ENCODE data around the gene ETS1.

DNA sequence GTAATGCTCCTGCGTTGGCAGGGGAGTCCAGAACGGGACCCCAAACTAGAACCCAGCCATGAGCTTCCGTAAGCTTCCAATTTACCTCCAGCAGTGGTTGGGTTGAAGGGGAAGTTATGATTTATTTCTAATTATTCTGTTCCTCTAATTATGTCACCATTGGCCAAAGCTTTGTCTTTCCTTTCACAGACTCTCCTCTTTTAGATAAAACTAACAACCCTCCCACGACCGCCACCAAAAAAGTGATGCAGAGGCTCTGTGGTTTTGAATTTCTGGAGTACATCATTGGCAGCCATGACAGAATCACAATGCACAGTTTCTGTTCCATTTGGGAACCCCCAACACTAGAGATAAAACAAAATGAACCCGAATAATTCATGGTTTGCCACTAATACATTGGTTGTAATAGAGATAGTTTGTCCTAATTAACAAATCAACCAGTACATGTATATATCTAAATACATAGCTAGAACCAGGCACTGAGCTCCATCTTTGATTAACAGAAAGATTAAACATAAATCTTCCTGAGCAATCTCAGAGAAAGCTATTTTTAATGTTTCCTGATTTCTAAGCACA lies 64.3 kb downstream of the ETS1 start:
- TF ChIP-seq, protein P1, sequence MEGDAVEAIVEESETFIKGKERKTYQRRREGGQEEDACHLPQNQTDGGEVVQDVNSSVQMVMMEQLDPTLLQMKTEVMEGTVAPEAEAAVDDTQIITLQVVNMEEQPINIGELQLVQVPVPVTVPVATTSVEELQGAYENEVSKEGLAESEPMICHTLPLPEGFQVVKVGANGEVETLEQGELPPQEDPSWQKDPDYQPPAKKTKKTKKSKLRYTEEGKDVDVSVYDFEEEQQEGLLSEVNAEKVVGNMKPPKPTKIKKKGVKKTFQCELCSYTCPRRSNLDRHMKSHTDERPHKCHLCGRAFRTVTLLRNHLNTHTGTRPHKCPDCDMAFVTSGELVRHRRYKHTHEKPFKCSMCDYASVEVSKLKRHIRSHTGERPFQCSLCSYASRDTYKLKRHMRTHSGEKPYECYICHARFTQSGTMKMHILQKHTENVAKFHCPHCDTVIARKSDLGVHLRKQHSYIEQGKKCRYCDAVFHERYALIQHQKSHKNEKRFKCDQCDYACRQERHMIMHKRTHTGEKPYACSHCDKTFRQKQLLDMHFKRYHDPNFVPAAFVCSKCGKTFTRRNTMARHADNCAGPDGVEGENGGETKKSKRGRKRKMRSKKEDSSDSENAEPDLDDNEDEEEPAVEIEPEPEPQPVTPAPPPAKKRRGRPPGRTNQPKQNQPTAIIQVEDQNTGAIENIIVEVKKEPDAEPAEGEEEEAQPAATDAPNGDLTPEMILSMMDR (IDR thresholded peaks at IDR 0.05) = no peak
- no peak for TF ChIP-seq POLR2AphosphoS5 (IDR thresholded peaks at IDR 0.05; ENCODE audit: low read depth, low read length)
- TF ChIP-seq TCF7L2 (IDR thresholded peaks at IDR 0.05; ENCODE audit: low read depth, low read length) = no peak
- TF ChIP-seq, protein P2, sequence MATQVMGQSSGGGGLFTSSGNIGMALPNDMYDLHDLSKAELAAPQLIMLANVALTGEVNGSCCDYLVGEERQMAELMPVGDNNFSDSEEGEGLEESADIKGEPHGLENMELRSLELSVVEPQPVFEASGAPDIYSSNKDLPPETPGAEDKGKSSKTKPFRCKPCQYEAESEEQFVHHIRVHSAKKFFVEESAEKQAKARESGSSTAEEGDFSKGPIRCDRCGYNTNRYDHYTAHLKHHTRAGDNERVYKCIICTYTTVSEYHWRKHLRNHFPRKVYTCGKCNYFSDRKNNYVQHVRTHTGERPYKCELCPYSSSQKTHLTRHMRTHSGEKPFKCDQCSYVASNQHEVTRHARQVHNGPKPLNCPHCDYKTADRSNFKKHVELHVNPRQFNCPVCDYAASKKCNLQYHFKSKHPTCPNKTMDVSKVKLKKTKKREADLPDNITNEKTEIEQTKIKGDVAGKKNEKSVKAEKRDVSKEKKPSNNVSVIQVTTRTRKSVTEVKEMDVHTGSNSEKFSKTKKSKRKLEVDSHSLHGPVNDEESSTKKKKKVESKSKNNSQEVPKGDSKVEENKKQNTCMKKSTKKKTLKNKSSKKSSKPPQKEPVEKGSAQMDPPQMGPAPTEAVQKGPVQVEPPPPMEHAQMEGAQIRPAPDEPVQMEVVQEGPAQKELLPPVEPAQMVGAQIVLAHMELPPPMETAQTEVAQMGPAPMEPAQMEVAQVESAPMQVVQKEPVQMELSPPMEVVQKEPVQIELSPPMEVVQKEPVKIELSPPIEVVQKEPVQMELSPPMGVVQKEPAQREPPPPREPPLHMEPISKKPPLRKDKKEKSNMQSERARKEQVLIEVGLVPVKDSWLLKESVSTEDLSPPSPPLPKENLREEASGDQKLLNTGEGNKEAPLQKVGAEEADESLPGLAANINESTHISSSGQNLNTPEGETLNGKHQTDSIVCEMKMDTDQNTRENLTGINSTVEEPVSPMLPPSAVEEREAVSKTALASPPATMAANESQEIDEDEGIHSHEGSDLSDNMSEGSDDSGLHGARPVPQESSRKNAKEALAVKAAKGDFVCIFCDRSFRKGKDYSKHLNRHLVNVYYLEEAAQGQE (IDR thresholded peaks at IDR 0.05; ENCODE audit: insufficient read depth in 1 of 2, low read depth in 2 of 2, low read length in 1 of 2) = no peak
- TF ChIP-seq SIN3A (IDR thresholded peaks at IDR 0.05; ENCODE audit: borderline replicate concordance, insufficient read depth, low read depth, low read length) = no peak
